ENCODE measurements around the gene MB21D2.

DNA sequence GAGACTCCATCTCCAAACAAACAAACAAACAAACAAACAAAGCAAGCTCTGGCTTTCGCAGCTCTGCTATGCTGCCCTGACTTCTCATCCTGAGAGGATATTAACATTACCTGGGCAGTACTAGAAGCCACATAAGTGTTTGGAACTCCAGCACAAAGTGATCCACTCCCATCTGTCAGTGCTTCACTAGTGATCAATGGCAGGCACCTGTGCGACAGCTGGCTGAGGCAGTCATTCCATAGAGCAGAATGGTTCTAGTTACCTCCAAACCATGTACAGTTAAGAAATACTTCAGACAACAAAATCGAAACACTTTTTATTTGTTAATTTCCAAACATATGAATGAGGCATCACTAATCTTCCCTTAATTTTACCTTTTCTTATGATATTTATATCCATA lies 2.8 kb upstream of the MB21D2 start:
- TF ChIP-seq EZH2phosphoT487 (IDR thresholded peaks at IDR 0.05; ENCODE audit: low read length) (no peak), EZH2 (optimal IDR thresholded peaks at IDR 0.05; ENCODE audit: low read depth, low read length) (no peak)
- TF ChIP-seq, protein P1, sequence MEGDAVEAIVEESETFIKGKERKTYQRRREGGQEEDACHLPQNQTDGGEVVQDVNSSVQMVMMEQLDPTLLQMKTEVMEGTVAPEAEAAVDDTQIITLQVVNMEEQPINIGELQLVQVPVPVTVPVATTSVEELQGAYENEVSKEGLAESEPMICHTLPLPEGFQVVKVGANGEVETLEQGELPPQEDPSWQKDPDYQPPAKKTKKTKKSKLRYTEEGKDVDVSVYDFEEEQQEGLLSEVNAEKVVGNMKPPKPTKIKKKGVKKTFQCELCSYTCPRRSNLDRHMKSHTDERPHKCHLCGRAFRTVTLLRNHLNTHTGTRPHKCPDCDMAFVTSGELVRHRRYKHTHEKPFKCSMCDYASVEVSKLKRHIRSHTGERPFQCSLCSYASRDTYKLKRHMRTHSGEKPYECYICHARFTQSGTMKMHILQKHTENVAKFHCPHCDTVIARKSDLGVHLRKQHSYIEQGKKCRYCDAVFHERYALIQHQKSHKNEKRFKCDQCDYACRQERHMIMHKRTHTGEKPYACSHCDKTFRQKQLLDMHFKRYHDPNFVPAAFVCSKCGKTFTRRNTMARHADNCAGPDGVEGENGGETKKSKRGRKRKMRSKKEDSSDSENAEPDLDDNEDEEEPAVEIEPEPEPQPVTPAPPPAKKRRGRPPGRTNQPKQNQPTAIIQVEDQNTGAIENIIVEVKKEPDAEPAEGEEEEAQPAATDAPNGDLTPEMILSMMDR (IDR thresholded peaks at IDR 0.05; ENCODE audit: low read length), result no peak

Measured in MM.1S (cell line).